H9 (cell line): Measurements from ENCODE around the gene NOTCH1. TPM values are rescaled to one million over a fixed set of nuclear protein-coding genes. Genes with fewer than 3 reads are reported as not detected.

ENCODE experiments used
- DNase-seq: peaks from one replicate; pipeline ENCODE4 v3.0.0-alpha.2; 2017
- H2AFZ ChIP-seq: one replicate; pipeline ENCODE4 v1.6.1; 2013; ENCODE audit warnings: mild to moderate bottlenecking, low read length, control low read depth, moderate library complexity
- H2AK5ac ChIP-seq: 2 replicates; pipeline ENCODE4 v1.6.1; 2013; ENCODE audit warnings: low read length, control low read depth, mixed read lengths; ENCODE audit not compliant: insufficient read length
- H2BK120ac ChIP-seq: one replicate; pipeline ENCODE4 v1.6.1; 2013; ENCODE audit warnings: low read depth, mild to moderate bottlenecking, low read length, control low read depth, inconsistent platforms; ENCODE audit not compliant: poor library complexity, severe bottlenecking
- H2BK12ac ChIP-seq: 2 replicates; pipeline ENCODE4 v1.6.1; 2013; ENCODE audit warnings: low read length, control low read depth, mixed read lengths, low read depth; ENCODE audit not compliant: insufficient read length
- H2BK15ac ChIP-seq: 2 replicates; pipeline ENCODE4 v1.6.1; 2013; ENCODE audit warnings: low read depth, low read length, control low read depth
- H2BK20ac ChIP-seq: one replicate; pipeline ENCODE4 v1.6.1; 2013; ENCODE audit warnings: low read depth, mild to moderate bottlenecking, low read length, control low read depth, inconsistent platforms; ENCODE audit not compliant: poor library complexity, severe bottlenecking
- H2BK5ac ChIP-seq: 2 replicates; pipeline ENCODE4 v1.6.1; 2013; ENCODE audit warnings: low read length, control low read depth, mixed read lengths; ENCODE audit not compliant: insufficient read length
- H3K14ac ChIP-seq: 2 replicates; pipeline ENCODE4 v1.6.1; 2013; ENCODE audit warnings: low read length, control low read depth; ENCODE audit not compliant: insufficient read depth
- H3K18ac ChIP-seq: 2 replicates; pipeline ENCODE4 v1.6.1; 2013; ENCODE audit warnings: low read depth, mild to moderate bottlenecking, mixed read lengths, low read length, control low read depth; ENCODE audit not compliant: insufficient read length
- H3K23ac ChIP-seq: 2 replicates; pipeline ENCODE4 v1.6.1; 2013; ENCODE audit warnings: low read length, control low read depth, mixed read lengths, low read depth; ENCODE audit not compliant: insufficient read length
- H3K23me2 ChIP-seq: 2 replicates; pipeline ENCODE4 v1.6.1; 2013; ENCODE audit warnings: low read depth, mild to moderate bottlenecking, mixed read lengths, low read length, control low read depth; ENCODE audit not compliant: insufficient read length, poor library complexity, severe bottlenecking
- H3K27ac ChIP-seq: 2 replicates; pipeline ENCODE4 v1.5.1; 2013; ENCODE audit warnings: low read length, control low read depth, mixed read lengths, low read depth; ENCODE audit not compliant: insufficient read length
- H3K27me3 ChIP-seq: 2 replicates; pipeline ENCODE4 v1.6.1; 2013; ENCODE audit warnings: low read length, control low read depth, inconsistent platforms; ENCODE audit not compliant: insufficient read depth
- H3K4ac ChIP-seq: 2 replicates; pipeline ENCODE4 v1.6.1; 2013; ENCODE audit warnings: low read depth, mild to moderate bottlenecking, control low read depth, inconsistent platforms, low read length, moderate library complexity
- H3K4me1 ChIP-seq: 2 replicates; pipeline ENCODE4 v1.6.1; 2013; ENCODE audit warnings: low read length, control low read depth, inconsistent platforms; ENCODE audit not compliant: insufficient read depth
- H3K4me2 ChIP-seq: 2 replicates; pipeline ENCODE4 v1.6.1; 2013; ENCODE audit warnings: low read length, control low read depth, mixed read lengths; ENCODE audit not compliant: insufficient read length, insufficient read depth
- H3K56ac ChIP-seq: 2 replicates; pipeline ENCODE4 v1.6.1; 2013; ENCODE audit warnings: low read depth, mild to moderate bottlenecking, mixed read lengths, low read length, control low read depth; ENCODE audit not compliant: insufficient read length
- H3K79me1 ChIP-seq: 2 replicates; pipeline ENCODE4 v1.6.1; 2013; ENCODE audit warnings: low read depth, mild to moderate bottlenecking, moderate library complexity, low read length, control low read depth, inconsistent platforms; ENCODE audit not compliant: insufficient read depth, poor library complexity, severe bottlenecking
- H3K79me2 ChIP-seq: 2 replicates; pipeline ENCODE4 v1.6.1; 2013; ENCODE audit warnings: low read length, control low read depth, inconsistent platforms; ENCODE audit not compliant: insufficient read depth
- H3K9ac ChIP-seq: 2 replicates; pipeline ENCODE4 v1.6.1; 2013; ENCODE audit warnings: low read length, control low read depth, mixed read lengths; ENCODE audit not compliant: insufficient read length; ENCODE audit errors: extremely low read depth
- H3K9me3 ChIP-seq: one replicate; pipeline ENCODE4 v1.6.1; 2013; ENCODE audit warnings: low read depth, low read length, inconsistent platforms; ENCODE audit not compliant: control insufficient read depth
- H3T11ph ChIP-seq: one replicate; pipeline ENCODE4 v1.6.1; 2013; ENCODE audit warnings: mild to moderate bottlenecking, low read length, control low read depth, inconsistent platforms
- H4K20me1 ChIP-seq: one replicate; pipeline ENCODE4 v1.6.1; 2013; ENCODE audit not compliant: control insufficient read depth, insufficient read length, insufficient read depth
- H4K5ac ChIP-seq: 2 replicates; pipeline ENCODE4 v1.6.1; 2013; ENCODE audit warnings: low read depth, mild to moderate bottlenecking, mixed read lengths, low read length, control low read depth; ENCODE audit not compliant: insufficient read length
- H4K8ac ChIP-seq: replicated peaks from 2 replicates; pipeline ENCODE4 v1.6.1; 2013; ENCODE audit warnings: low read length, control low read depth, mixed read lengths, low read depth; ENCODE audit not compliant: insufficient read length
- H4K91ac ChIP-seq: 2 replicates; pipeline ENCODE4 v1.6.1; 2013; ENCODE audit warnings: low read depth, mild to moderate bottlenecking, moderate library complexity, mixed read lengths, low read length, control low read depth; ENCODE audit not compliant: insufficient read length
- H3K27ac Mint-ChIP-seq, 3 experiments: 2 replicates in 2 of 3; 3 replicates in 1 of 3; pipeline ENCODE4 v1.8.0; 2020 to 2021; ENCODE audit warnings: mixed read lengths in 3 of 3, mild to moderate bottlenecking in 1 of 3, moderate library complexity in 1 of 3
- H3K27me3 Mint-ChIP-seq: 2 replicates; pipeline ENCODE4 v1.8.0; 2021; ENCODE audit warnings: low read depth, mild to moderate bottlenecking, moderate library complexity, mixed read lengths
- H3K36me3 Mint-ChIP-seq, 3 experiments: 2 replicates in 2 of 3; 3 replicates in 1 of 3; pipeline ENCODE4 v1.8.0; 2020 to 2021; ENCODE audit warnings: low read depth in 3 of 3, mixed read lengths in 3 of 3; ENCODE audit not compliant: insufficient read depth in 1 of 3
- H3K4me1 Mint-ChIP-seq, 2 experiments: 2 replicates each; pipeline ENCODE4 v1.8.0; 2020; ENCODE audit warnings: mixed read lengths in 2 of 2
- H3K4me3 Mint-ChIP-seq, 2 experiments: 2 replicates in 1 of 2; 3 replicates in 1 of 2; pipeline ENCODE4 v1.8.0; 2020 to 2021; ENCODE audit warnings: mild to moderate bottlenecking in 2 of 2, mixed read lengths in 2 of 2, moderate library complexity in 1 of 2
- H3K9me3 Mint-ChIP-seq, 2 experiments: 2 replicates in 1 of 2; 3 replicates in 1 of 2; pipeline ENCODE4 v1.8.0; 2020; ENCODE audit warnings: mild to moderate bottlenecking in 2 of 2, mixed read lengths in 2 of 2, moderate library complexity in 1 of 2
- WGBS: extraction: QIAGEN DNeasy Blood & Tissue Kit; methylation state at CpG from one replicate; pipeline ENCODE4 v1.1.7; 2013; ENCODE audit warnings: missing lambda C conversion rate, low lambda C conversion rate, mixed read lengths; ENCODE audit not compliant: insufficient read length; ENCODE audit errors: extremely low coverage; 5-methylcytosine and 5-hydroxymethylcytosine counted together
- total RNA-seq: library from RNA; stranded (reverse); gene quantifications from 2 replicates; pipeline ENCODE4 v1.2.1, GENCODE V29; 2021
- TF ChIP-seq, protein P1 (sequence below): fragments of 200-600 bp; sonication (generic); conservative IDR thresholded peaks from 3 replicates; pipeline ENCODE4 v1.8.0; 2021; ENCODE audit warnings: antibody characterized with exemption, mild to moderate bottlenecking

NOTCH1 gene
- total RNA-seq, 1 experiment from 2014 or later = 71.6 TPM

DNA sequence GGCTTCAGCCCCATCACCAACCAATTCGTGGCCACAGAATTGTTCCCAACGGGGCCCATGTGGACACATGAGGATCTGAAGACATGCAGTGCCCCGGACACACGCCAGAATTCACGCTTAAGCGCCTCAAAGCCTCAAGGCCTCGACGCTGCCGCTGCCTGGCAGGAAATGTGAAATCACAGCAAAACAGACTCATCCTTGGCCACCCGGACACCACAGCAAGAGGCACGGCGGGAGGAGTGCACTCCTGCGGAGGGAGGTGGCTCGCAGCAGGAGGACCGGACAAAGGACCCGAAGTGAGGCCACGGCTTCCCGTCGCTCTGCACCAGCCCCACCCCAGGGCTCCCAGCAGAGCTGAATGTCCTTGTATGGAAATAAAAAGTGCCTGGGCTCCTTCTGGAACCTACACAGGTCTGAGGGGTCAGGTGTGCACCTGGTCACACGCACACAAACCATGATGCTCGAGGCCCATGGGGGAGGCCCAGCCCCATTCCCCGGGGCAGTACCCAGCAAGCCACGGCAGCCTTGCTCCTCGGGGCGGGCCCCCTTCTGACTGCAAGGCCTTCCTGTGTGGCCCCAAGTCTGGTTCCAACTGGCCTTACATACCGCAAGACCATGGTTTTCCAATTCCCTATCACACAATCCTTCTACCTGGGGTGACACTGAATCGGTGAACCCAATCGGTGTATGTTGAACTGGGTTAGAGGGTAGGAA lies 73.1 kb downstream of the NOTCH1 start:
- peaks cover 22% of the 10 kb centered on the region; the same call in 1 of the 2 replicates for H3K79me2 ChIP-seq

More for the DNA sequence above, 73.1 kb downstream of the NOTCH1 start:
- Histone ChIP-seq H4K20me1 (no peaks in the 10 kb centered on the region), H3K14ac (no peak overlapping the region), H4K91ac (no peak overlapping the region), H3K4me1 (no peaks in the 10 kb centered on the region), H3K18ac (no peak overlapping the region), H3K9ac (no peak overlapping the region), H3K4ac (no peak overlapping the region), H3K79me1 (peaks cover 29% of the 10 kb centered on the region), H2AFZ (no peak overlapping the region), H2BK20ac (no peak overlapping the region), H3K9me3 (no peaks in the 10 kb centered on the region), H3K4me2 (no peak overlapping the region), H3T11ph (no peak overlapping the region), H3K23me2 (no peaks in the 10 kb centered on the region), H2BK15ac (no peak overlapping the region), H3K27me3 (no peaks in the 10 kb centered on the region), H3K56ac (no peak overlapping the region), H2AK5ac (no peak overlapping the region), H2BK12ac (no peak overlapping the region), H2BK120ac (no peak overlapping the region), H4K5ac (no peak overlapping the region), H4K8ac (no peak overlapping the region), H3K27ac (no peak overlapping the region), H2BK5ac (no peak overlapping the region), H3K23ac (no peak overlapping the region)
- no peaks in the 10 kb centered on the region for H3K4me1 Mint-ChIP-seq
- WGBS = no CpG with 5 or more reads among the region's 28 CpGs
- no peak for DNase-seq
- no peaks in the 10 kb centered on the region for H3K9me3 Mint-ChIP-seq
- peaks cover 37 to 89% (median 81%) of the 10 kb centered on the region in 3 experiments; a peak in 6 of 7 replicates for H3K36me3 Mint-ChIP-seq
- no peak overlapping the region; a peak in 1 of 5 replicates for H3K4me3 Mint-ChIP-seq
- H3K27ac Mint-ChIP-seq = no peak overlapping the region
- H3K27me3 Mint-ChIP-seq = no peaks in the 10 kb centered on the region
- TF ChIP-seq, protein P1, sequence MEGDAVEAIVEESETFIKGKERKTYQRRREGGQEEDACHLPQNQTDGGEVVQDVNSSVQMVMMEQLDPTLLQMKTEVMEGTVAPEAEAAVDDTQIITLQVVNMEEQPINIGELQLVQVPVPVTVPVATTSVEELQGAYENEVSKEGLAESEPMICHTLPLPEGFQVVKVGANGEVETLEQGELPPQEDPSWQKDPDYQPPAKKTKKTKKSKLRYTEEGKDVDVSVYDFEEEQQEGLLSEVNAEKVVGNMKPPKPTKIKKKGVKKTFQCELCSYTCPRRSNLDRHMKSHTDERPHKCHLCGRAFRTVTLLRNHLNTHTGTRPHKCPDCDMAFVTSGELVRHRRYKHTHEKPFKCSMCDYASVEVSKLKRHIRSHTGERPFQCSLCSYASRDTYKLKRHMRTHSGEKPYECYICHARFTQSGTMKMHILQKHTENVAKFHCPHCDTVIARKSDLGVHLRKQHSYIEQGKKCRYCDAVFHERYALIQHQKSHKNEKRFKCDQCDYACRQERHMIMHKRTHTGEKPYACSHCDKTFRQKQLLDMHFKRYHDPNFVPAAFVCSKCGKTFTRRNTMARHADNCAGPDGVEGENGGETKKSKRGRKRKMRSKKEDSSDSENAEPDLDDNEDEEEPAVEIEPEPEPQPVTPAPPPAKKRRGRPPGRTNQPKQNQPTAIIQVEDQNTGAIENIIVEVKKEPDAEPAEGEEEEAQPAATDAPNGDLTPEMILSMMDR = no peak
